ENCODE measurements around the gene GNAL.
A peak's percentile ranks its signal among the peaks of the same experiment; 100 is the strongest.

GNAL gene

GRCh38 chr18:11857177-11857887 is 168.3 kb downstream of the GNAL start:
- peak; percentile 95 for DNase-seq

- peak; percentile 10 for DNase-seq
These were observed 170.3 kb downstream of the GNAL start for GRCh38 chr18:11859282-11859830.

- DNase-seq: peak; percentile 80
These were observed 170.9 kb downstream of the GNAL start for GRCh38 chr18:11859903-11860407.

GRCh38 chr18:11860594-11861450 is 171.8 kb downstream of the GNAL start:
- no peak for DNase-seq

GRCh38 chr18:11861583-11862288 is 172.7 kb downstream of the GNAL start:
- no peak for DNase-seq

GRCh38 chr18:11862468-11863137 is 173.5 kb downstream of the GNAL start:
- DNase-seq: no peak

- no peak for DNase-seq
These were observed 175.4 kb downstream of the GNAL start for GRCh38 chr18:11864471-11864870.

GRCh38 chr18:11865071-11865470 is 176.0 kb downstream of the GNAL start:
- DNase-seq: no peak

- no peak for DNase-seq
These were observed 177.3 kb downstream of the GNAL start for GRCh38 chr18:11866329-11866728.

- no peak for DNase-seq
These were observed 177.7 kb downstream of the GNAL start for GRCh38 chr18:11866764-11867163.

- no peak for DNase-seq
These were observed 179.2 kb downstream of the GNAL start for GRCh38 chr18:11868230-11868629.

GRCh38 chr18:11871501-11871900 is 182.4 kb downstream of the GNAL start:
- no peak for DNase-seq

- no peak for DNase-seq
These were observed 183.5 kb downstream of the GNAL start for GRCh38 chr18:11872479-11873136.

- DNase-seq: no peak
These were observed 184.7 kb downstream of the GNAL start for GRCh38 chr18:11873670-11874340.

- DNase-seq: no peak
These were observed 185.6 kb downstream of the GNAL start for GRCh38 chr18:11874676-11875075.

GRCh38 chr18:11877497-11878135 is 188.6 kb downstream of the GNAL start:
- no peak for DNase-seq

- no peak for DNase-seq
These were observed 191.7 kb downstream of the GNAL start for GRCh38 chr18:11880586-11881304.

GRCh38 chr18:11882636-11883035 is 193.6 kb downstream of the GNAL start:
- DNase-seq: no peak

GRCh38 chr18:11883153-11883552 is 194.1 kb downstream of the GNAL start:
- no peak for DNase-seq

- DNase-seq: no peak
These were observed 195.4 kb downstream of the GNAL start for GRCh38 chr18:11884396-11885030.
